ENCODE data around the gene VANGL1.

The VANGL1 gene

GRCh38 chr1:115705085-115705951 lies 63.5 kb downstream of the VANGL1 start:
- peak; percentile 32 for DNase-seq (ENCODE audit: low read depth)

DNA sequence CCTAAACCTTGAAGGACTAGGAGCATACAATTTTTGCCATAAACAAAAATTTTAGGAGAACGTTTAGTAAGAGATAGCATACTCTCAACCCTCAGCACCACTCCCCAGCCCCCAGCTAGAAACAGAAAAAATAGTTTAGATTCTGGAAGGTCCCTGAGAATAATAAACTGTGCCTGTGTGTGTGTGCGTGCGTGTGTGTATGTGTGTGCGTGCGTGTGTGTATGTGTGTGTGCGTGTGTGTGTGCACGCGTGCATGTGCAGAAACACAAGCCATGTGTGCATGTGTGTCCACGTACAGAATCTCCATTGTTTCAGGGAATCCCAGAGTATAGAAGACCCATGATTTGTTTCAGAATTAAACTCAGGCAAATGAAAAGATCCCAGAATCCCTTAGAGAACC lies 64.2 kb downstream of the VANGL1 start:
- no peak for DNase-seq (ENCODE audit: low read depth)

DNA sequence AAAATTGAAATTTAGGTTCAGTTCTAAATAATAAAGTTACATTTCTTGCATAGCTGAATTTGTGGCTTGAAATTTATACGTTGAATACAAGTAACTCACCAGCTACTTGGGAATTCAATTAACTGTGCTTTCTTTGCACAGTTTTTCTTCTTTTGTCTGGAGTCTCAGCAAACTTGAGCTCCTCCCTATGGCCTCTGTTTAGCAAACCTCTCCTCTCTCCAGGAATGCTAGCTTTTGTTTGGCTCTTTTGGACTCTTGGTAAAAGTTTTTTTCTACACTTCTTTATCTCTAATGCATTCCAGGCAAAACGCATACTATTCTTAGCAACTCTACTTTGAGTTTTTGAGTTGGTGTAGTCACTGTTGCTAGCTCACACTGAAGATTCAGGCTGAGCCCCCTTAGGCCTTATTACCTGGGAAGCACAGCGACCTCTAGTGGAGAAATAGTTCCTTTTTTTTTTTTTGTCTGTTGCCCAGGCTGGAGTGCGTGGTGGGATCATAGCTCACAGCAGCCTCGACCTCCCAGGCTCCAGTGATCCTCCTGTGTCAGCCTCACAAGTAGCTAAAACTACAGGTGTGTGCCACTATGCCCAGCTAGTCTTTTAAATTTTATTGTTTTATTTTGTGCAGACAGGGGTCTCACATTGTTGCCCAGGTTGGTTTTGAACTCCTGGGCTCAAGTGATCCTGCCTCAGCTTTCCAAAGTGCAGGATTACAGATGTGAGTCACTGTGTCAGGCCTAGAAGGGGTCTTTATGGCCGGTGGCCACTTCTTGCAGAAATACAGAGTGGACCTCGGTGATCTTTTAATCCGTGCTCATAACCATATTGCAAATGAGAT lies 65.0 kb downstream of the VANGL1 start:
- peak; percentile 53 for DNase-seq (ENCODE audit: low read depth)

- DNase-seq (ENCODE audit: low read depth), result peak; percentile 13
Observed at GRCh38 chr1:115710859-115711624, 69.3 kb downstream of the VANGL1 start.

- no peak for DNase-seq (ENCODE audit: low read depth)
Observed at GRCh38 chr1:115712911-115713609, 71.3 kb downstream of the VANGL1 start.

GRCh38 chr1:115713906-115714305 lies 72.1 kb downstream of the VANGL1 start:
- DNase-seq (ENCODE audit: low read depth), result no peak

DNA sequence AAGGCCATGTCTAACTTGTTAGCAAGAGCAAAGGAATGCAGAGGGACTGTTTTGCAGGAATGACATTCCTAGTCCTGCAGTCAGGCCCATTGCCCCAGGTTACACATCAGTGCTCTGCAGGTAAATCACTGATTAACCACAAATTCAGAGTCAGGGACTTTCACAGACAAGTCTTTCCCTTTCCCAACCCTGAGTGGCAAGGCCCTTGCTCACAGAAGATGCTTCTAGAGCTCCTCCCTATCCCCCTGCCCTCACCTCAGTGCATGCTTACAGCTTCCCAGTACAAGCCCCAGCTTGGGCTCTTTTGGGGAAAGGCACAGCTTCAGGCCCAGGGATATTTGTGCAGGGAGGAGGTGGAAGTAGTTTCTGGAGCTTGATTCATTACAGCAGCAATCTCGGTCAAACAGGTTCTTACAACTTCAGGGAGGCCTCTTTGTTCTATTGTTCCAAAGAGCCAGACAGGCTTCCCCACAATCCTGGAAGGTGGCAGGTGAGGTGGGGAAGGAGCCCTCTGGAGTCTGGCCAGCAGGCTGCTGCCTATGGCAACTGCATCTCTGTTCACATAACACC lies 72.9 kb downstream of the VANGL1 start:
- DNase-seq (ENCODE audit: low read depth), result no peak

DNA sequence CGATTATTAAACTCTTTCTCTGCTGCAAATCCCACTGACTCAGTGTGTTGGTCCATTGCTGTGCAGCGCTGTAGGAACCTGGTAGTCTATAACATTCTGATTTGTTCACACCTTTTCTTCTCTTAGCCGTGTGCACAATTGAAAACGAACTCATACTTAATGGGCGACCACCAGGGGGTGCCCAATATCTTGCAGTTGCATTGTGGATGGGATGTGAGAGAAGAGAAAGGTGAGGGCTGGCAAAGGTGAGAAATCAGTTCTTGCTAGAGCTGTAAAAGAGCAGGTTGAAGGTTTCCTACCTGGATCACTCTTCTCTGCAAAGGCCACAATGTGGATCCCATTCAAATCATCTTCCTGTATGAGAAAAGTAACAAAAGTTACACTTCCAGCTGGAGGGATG lies 75.8 kb downstream of the VANGL1 start:
- peak; percentile 14 for DNase-seq (ENCODE audit: low read depth)

DNA sequence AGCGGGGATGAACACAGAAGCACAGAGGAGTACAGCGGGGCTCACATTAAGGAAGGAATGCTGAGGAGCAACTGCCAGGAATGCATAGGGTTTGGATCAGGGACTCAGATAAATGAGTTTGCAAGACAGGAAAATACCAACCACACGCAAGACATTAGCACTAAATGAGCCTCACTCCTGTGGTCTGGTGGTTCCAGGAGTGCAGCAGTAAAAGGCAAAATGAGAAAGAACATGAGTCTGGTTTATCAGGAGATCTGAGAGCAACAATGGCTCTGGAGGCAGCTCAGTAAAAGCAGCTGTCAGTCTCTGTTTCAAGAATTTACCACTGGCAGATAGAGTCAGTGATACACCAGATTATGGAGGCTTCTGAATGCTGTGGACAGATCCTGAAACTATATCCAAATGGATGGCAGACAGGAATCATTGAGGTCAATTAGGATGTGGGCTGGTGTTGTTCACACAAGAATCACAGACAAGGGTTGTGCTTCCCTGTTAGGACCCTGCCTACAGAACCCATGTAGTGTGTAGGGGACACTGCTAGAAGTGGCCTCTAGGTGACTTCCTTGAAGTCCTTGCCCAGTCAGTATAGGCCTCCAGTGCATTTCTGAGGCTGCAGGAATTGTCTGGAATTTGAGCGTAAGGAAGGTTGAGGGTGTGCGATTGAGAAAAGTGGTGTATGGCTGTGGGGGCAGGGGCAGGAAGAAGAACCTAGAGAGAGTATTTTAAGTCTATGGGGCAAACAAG lies 76.4 kb downstream of the VANGL1 start:
- DNase-seq (ENCODE audit: low read depth), result peak; percentile 4

GRCh38 chr1:115719285-115719684 lies 77.5 kb downstream of the VANGL1 start:
- DNase-seq (ENCODE audit: low read depth), result no peak

DNA sequence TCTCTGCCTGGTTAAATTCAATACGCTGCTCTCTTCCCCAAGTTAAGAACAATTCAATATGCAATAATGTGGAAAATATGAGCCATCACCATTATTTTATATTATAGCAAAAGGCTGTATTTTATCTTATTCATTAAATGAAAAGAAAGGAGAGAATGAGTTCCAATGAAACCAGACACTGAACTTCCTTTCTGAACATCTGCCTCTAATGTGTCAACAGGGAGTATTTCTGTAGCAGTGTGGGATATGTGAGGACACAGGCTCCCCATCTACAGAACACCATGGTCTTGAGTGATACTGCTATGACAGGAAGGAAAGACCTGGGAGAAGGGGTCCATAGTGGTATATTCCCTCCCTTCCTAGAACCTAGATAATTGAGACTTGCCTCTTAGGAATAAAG lies 80.5 kb downstream of the VANGL1 start:
- no peak for DNase-seq (ENCODE audit: low read depth)

GRCh38 chr1:115723756-115724155 lies 82.0 kb downstream of the VANGL1 start:
- no peak for DNase-seq (ENCODE audit: low read depth)

DNA sequence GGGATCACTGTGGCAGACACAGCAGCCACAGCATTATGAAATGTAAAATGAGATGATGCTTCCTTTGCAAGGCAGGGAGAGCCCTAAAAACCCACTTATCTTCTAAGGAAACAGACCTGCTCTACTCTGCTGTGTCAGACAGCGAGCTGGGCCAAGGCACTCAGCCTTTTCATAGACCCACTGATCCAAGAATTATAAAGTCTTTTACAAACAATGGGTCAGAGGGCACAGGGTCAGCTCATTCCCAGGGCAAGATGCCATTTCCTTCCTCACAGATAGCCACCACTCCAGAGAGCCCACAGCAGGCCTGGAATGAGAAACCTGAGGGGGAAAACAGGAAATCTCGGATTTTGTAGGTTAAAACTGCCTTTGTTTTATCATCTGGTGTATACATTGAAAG lies 83.8 kb downstream of the VANGL1 start:
- DNase-seq (ENCODE audit: low read depth), result no peak

- DNase-seq (ENCODE audit: low read depth), result no peak
Observed at GRCh38 chr1:115726161-115726560, 84.4 kb downstream of the VANGL1 start.

- DNase-seq (ENCODE audit: low read depth), result no peak
Observed at GRCh38 chr1:115726570-115726969, 84.8 kb downstream of the VANGL1 start.

GRCh38 chr1:115727706-115728249 lies 86.0 kb downstream of the VANGL1 start:
- DNase-seq (ENCODE audit: low read depth), result peak; percentile 72

- DNase-seq (ENCODE audit: low read depth), result no peak
Observed at GRCh38 chr1:115728341-115728740, 86.6 kb downstream of the VANGL1 start.

- no peak for DNase-seq (ENCODE audit: low read depth)
Observed at GRCh38 chr1:115729756-115730155, 88.0 kb downstream of the VANGL1 start.

DNA sequence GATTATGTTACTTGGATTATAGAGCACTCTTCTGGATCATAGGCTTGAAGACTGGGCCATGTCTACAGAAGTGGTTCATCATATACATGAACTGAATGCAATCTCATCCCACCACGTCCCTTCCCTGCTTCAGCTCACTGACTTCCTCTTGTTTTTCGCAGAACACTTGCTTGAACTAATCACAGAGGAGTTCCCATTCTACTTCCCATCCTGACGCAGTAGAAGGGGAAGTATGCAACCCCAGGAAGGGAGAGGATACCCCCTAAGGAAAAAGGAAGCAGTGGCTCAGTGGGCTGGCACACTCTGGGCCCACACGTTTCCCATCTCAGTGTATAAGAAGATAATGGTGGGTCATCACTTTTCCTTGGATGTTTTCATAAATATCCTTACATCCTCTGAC lies 90.5 kb downstream of the VANGL1 start:
- DNase-seq (ENCODE audit: low read depth), result no peak

DNA sequence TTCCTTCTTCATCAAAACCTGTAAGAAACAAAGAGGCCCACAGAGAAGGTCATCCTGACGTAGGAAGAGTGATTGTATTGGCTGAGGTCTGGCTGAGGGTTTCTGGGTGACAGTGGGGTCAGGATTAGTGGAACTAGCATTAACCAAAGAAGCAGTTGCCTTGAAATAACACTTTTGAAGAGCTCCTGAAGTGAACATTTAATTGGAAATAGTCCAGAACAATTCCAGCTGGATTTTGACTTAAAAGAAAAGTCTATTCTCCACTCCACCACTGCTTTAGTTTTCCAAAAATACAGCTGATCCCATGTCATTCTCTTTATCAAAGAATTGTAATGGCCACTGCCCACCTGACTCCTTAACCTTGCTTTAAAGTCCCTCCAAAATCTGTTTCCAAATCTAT lies 99.0 kb downstream of the VANGL1 start:
- no peak for DNase-seq (ENCODE audit: low read depth)

Measured in EH (cell line).